ENCODE results near the gene GEN1.

The GEN1 gene

DNA sequence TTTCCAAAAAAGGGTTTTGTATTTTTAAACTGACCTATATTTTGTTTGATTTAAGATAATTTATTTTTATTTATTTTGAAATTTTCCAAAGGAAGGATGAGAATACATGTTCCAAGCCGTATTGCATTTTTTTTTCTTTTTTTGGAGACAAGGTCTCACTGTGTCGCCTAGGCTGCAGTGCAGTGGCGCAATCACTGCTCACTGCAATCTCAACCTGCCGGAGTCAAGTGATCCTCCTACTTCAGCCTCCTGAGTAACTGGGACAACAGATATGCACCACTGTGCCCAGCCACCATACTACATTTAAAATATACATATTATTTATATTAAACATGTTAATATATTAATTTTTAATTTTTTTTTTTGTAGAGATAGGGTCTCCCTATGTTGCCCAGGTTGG lies 15.0 kb downstream of the GEN1 start:
- no peaks in the 10 kb centered on the region for H3K9me3 ChIP-seq
- H3K27ac ChIP-seq, result no peak overlapping the region
- no peak overlapping the region for H3K4me2 ChIP-seq
- H3K27me3 ChIP-seq, result no peaks in the 10 kb centered on the region
- no peaks in the 10 kb centered on the region for H4K20me1 ChIP-seq
- H3K9ac ChIP-seq, result no peak overlapping the region
- H3K4me1 ChIP-seq, result no peaks in the 10 kb centered on the region
- H3K36me3 ChIP-seq, result peaks cover 61% of the 10 kb centered on the region
- no peak overlapping the region for H3K4me3 ChIP-seq
- TF ChIP-seq Cebpa-rat (IDR thresholded peaks at IDR 0.05), result no peak

DNA sequence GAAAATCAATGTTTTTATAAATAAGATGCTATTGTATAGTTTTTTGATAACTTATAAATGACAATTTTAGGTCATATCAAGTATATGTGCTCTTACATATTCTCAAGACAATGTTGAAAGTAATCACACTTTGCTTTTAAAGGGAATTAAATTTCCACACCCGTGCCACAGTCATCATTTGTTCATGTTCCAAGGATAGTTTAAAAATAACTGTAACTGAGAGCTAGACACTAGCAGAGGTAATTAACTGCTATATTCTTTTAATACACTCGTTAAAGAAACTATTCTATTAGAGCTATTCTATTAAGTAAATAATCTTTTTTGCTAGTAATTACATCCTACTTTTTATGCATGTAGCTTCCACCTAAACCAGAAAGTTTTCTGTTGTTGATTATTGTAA lies 18.0 kb downstream of the GEN1 start:
- no peak overlapping the region for H3K4me2 ChIP-seq
- H3K4me1 ChIP-seq, result no peaks in the 10 kb centered on the region
- H3K9ac ChIP-seq, result no peak overlapping the region
- no peak overlapping the region for H3K4me3 ChIP-seq
- no peaks in the 10 kb centered on the region for H3K9me3 ChIP-seq
- H3K27ac ChIP-seq, result no peak overlapping the region
- no peaks in the 10 kb centered on the region for H4K20me1 ChIP-seq
- no peaks in the 10 kb centered on the region for H3K27me3 ChIP-seq
- TF ChIP-seq Cebpa-rat (IDR thresholded peaks at IDR 0.05), result no peak
- H3K36me3 ChIP-seq, result peaks cover 69% of the 10 kb centered on the region

DNA sequence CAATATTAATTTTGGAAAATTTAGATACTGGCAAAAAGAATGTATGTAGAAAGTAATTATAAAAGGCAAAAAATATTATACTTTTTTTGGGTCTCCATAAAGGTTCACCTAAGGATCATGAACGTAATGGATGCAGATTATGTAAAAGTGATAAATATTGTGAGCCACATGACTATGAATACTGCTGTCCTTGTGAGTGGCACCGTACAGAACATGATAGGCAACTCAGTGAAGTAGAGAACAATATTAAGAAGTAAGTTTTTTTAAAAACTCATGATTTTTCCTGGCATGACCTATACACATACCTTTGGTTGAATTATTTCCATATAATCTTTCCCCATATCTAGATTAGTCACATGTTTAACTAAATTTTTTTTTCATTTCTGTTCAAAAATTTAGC lies 18.6 kb downstream of the GEN1 start:
- Histone ChIP-seq H3K9me3 (no peaks in the 10 kb centered on the region), H3K4me3 (no peak overlapping the region), H3K4me1 (no peaks in the 10 kb centered on the region), H3K36me3 (peaks cover 71% of the 10 kb centered on the region), H3K4me2 (no peak overlapping the region), H3K27ac (no peak overlapping the region), H3K27me3 (no peaks in the 10 kb centered on the region), H3K9ac (no peak overlapping the region), H4K20me1 (no peaks in the 10 kb centered on the region)
- TF ChIP-seq Cebpa-rat (IDR thresholded peaks at IDR 0.05), result no peak

- Histone ChIP-seq H3K4me3 (no peak overlapping the region), H3K9ac (no peak overlapping the region), H3K4me1 (no peaks in the 10 kb centered on the region), H3K4me2 (no peak overlapping the region), H4K20me1 (no peaks in the 10 kb centered on the region), H3K36me3 (peaks cover 82% of the 10 kb centered on the region), H3K9me3 (no peaks in the 10 kb centered on the region), H3K27ac (no peak overlapping the region), H3K27me3 (no peaks in the 10 kb centered on the region)
- TF ChIP-seq Cebpa-rat (IDR thresholded peaks at IDR 0.05), result no peak
Observed at GRCh38 chr2:17780546-17780945, 26.6 kb downstream of the GEN1 start.

DNA sequence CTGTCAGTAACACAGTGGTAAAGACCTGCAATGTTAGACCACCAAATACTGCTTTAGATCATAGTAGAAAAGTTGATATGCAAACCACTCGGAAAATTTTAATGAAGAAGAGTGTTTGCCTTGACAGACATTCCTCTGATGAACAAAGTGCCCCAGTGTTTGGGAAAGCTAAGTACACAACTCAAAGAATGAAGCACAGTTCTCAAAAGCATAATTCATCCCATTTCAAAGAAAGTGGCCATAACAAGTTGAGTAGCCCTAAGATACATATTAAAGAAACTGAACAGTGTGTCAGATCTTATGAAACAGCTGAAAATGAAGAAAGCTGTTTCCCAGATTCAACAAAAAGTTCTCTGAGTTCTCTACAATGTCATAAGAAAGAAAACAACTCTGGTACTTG lies 27.5 kb downstream of the GEN1 start:
- Histone ChIP-seq H3K9ac (no peak overlapping the region), H3K4me3 (no peak overlapping the region), H3K4me2 (no peak overlapping the region), H3K27ac (no peak overlapping the region), H3K36me3 (peaks cover 73% of the 10 kb centered on the region), H3K9me3 (no peaks in the 10 kb centered on the region), H4K20me1 (no peaks in the 10 kb centered on the region), H3K27me3 (no peaks in the 10 kb centered on the region), H3K4me1 (no peaks in the 10 kb centered on the region)
- no peak for TF ChIP-seq Cebpa-rat (IDR thresholded peaks at IDR 0.05)

- Histone ChIP-seq H3K4me2 (no peak overlapping the region), H3K9ac (no peak overlapping the region), H4K20me1 (no peaks in the 10 kb centered on the region), H3K27me3 (no peaks in the 10 kb centered on the region), H3K4me1 (peaks cover 13% of the 10 kb centered on the region), H3K27ac (no peak overlapping the region), H3K9me3 (no peaks in the 10 kb centered on the region), H3K4me3 (no peak overlapping the region), H3K36me3 (peaks cover 30% of the 10 kb centered on the region)
- TF ChIP-seq Cebpa-rat (IDR thresholded peaks at IDR 0.05), result no peak
Observed at GRCh38 chr2:17786727-17787126, 32.8 kb downstream of the GEN1 start.

DNA sequence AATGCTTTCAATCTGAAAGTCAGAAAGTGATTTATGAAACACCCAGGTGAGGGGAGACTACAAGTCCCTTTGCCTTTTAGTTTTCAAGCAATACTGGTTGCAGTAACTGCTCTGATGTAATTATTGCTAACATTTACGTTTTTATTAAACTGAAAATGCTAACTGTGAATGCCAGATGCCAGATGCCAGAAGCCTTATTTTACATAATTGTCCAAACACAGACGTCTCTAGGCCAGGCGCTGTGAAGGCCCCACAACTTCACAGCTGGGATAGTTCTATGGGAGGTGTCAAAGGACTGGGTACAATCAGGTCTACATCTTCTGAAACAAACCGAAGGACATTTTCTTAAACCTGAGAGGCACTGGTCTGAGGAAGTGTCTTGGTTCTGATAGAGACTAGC lies 34.8 kb downstream of the GEN1 start:
- H3K9ac ChIP-seq, result no peak overlapping the region

DNA sequence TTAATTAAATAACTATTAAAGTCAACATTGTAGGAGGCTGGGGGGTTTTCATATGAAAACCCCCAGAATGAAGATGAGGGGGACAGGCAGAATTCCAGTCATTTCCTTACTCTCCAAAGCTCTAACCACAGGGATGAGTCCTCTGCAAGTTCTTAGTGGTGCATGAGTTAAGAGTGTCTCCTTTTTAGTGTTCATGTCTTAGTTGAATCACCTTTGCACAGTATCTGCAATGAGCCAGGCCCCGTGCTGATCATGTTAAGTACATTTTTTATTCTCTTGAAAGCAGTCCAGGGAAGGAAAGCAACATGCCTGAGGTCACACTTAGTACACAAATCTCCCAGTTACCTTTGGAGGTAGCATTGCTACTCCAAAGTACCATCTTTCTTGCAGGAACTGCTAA lies 36.6 kb downstream of the GEN1 start:
- Histone ChIP-seq H3K27ac (peak overlapping the region; percentile 54), H3K4me3 (no peak overlapping the region), H3K4me1 (peaks cover 51% of the 10 kb centered on the region), H4K20me1 (no peaks in the 10 kb centered on the region), H3K4me2 (peak overlapping the region; percentile 71), H3K9me3 (no peaks in the 10 kb centered on the region), H3K9ac (no peak overlapping the region), H3K36me3 (0 out of 2 replicates have a peak, but pooled peaks cover under 1% of the 10 kb centered on the region), H3K27me3 (no peaks in the 10 kb centered on the region)
- no peak for TF ChIP-seq Cebpa-rat (IDR thresholded peaks at IDR 0.05)

More for the DNA sequence above, 34.8 kb downstream of the GEN1 start:
- peaks cover 11% of the 10 kb centered on the region for H3K36me3 ChIP-seq
- peaks cover 33% of the 10 kb centered on the region for H3K4me1 ChIP-seq
- no peaks in the 10 kb centered on the region for H4K20me1 ChIP-seq
- H3K27me3 ChIP-seq, result no peaks in the 10 kb centered on the region
- no peak overlapping the region for H3K27ac ChIP-seq
- H3K4me3 ChIP-seq, result no peak overlapping the region
- no peaks in the 10 kb centered on the region for H3K9me3 ChIP-seq
- no peak overlapping the region for H3K4me2 ChIP-seq
- no peak for TF ChIP-seq Cebpa-rat (IDR thresholded peaks at IDR 0.05)

- no peak for TF ChIP-seq Cebpa-rat (IDR thresholded peaks at IDR 0.05)
- Histone ChIP-seq H3K4me1 (peaks cover 58% of the 10 kb centered on the region), H3K36me3 (no peaks in the 10 kb centered on the region), H3K27me3 (no peaks in the 10 kb centered on the region), H3K27ac (peak overlapping the region; percentile 54), H3K9ac (peak overlapping the region; percentile 6; the same call in 1 of the 2 replicates), H4K20me1 (no peaks in the 10 kb centered on the region), H3K9me3 (no peaks in the 10 kb centered on the region), H3K4me3 (no peak overlapping the region), H3K4me2 (peak overlapping the region; percentile 71)
Observed at GRCh38 chr2:17791121-17791816, 37.3 kb downstream of the GEN1 start.

DNA sequence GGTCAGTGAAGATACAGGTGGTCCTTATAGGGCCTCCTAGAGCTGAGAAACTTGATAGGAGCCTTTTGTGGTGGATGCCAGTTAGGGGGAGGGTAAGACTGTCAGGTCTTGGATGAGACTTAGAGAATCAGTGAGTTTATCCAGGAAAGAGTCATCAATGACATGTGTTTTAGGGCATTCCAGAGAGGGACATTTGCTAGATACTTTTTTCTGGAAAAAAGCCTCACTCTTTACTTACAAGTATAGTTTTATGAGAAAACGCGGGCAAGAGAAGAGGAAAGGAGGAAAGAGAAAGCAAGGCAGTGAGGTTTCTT lies 37.8 kb downstream of the GEN1 start:
- Histone ChIP-seq H3K4me1 (peaks cover 61% of the 10 kb centered on the region), H3K27ac (peak overlapping the region; percentile 54), H3K27me3 (no peaks in the 10 kb centered on the region), H3K4me2 (peak overlapping the region; percentile 71), H3K4me3 (no peak overlapping the region), H3K9ac (peak overlapping the region; percentile 6; the same call in 1 of the 2 replicates), H3K9me3 (no peaks in the 10 kb centered on the region), H3K36me3 (no peaks in the 10 kb centered on the region), H4K20me1 (no peaks in the 10 kb centered on the region)
- no peak for TF ChIP-seq Cebpa-rat (IDR thresholded peaks at IDR 0.05)

DNA sequence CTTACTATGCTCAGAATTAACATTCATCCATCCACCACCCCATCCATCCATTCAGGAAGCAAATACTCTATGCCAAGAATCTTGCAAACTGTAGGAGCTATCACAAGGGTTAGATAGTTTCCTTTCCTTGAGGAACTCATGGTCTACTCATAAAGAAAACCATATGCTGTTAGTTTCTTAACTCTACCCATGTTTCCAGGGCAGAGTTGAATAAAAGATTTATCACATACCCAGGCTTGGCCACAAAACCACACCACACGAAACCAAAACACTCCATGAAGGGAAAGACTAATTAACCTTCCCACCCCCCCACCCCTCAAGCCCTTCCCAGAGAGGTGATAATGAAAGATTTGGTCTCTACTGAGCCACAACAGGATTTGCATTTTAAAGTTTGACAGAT lies 38.6 kb downstream of the GEN1 start:
- Histone ChIP-seq H3K4me1 (peaks cover 61% of the 10 kb centered on the region), H3K27me3 (no peaks in the 10 kb centered on the region), H3K4me3 (no peak overlapping the region), H3K27ac (peak overlapping the region; percentile 71), H3K36me3 (no peaks in the 10 kb centered on the region), H3K9me3 (no peaks in the 10 kb centered on the region), H3K9ac (no peak overlapping the region), H3K4me2 (peak overlapping the region; percentile 79), H4K20me1 (no peaks in the 10 kb centered on the region)
- no peak for TF ChIP-seq Cebpa-rat (IDR thresholded peaks at IDR 0.05)

Measured in BLaER1 (cell line).